Keratinocyte (primary cell): ENCODE results near the gene GIMAP6.

Experiments
- CTCF ChIP-seq, 3 experiments: IDR thresholded peaks in 1 of 3; conservative IDR thresholded peaks in 1 of 3; optimal IDR thresholded peaks in 1 of 3; 2 replicates in 2 of 3; 3 replicates in 1 of 3; pipeline versions ENCODE3 to v1.5.1; 2011; ENCODE audit warnings: low read length in 3 of 3, mild to moderate bottlenecking in 3 of 3, moderate library complexity in 2 of 3, control low read depth in 1 of 3, inconsistent platforms in 1 of 3; ENCODE audit not compliant: insufficient read depth in 2 of 3; ENCODE audit errors: extremely low read depth in 1 of 3
- EZH2 ChIP-seq: IDR thresholded peaks from one replicate; pipeline ENCODE4 v1.6.1; 2012; ENCODE audit warnings: inconsistent platforms, mild to moderate bottlenecking, low read length, moderate library complexity

DNA sequence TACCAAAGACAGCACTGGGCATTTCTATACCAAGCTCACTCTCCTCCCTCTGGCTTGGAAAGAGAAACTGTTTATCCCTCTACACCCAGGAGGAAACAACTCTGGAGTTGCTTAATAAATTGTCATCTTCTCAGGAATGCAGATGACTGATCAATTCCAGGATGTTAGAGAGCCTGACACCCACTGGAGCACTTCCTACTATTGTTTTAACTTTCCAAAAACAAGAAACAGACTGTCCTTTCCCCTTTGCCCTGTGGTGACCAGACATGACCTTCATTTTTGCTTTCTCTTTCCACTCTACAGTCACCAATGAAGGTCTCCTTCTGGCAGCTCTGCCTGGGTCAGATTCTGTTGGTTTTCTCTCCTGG lies 45.4 kb downstream of the GIMAP6 start:
- TF ChIP-seq CTCF (optimal IDR thresholded peaks at IDR 0.05 in 1 of 3, IDR thresholded peaks at IDR 0.05 in 1 of 3, conservative IDR thresholded peaks at IDR 0.05 in 1 of 3; ENCODE audit: extremely low read depth in 1 of 3, insufficient read depth in 2 of 3, low read length in 3 of 3) (no peak), EZH2 (no peak)
